Activated CD4-positive, alpha-beta T cell treated with anti-CD3 and anti-CD28 coated beads, Interleukin-2, Interleukin-4, amounts not matched to agents 100 ng/mL and 50 ng/mL, durations not matched to agents 16 hours and 8 hours (primary cell): ENCODE data around the gene ZNF792.
"Not testable (repeated sequence)": the region's sequence is repeated elsewhere in the genome, so short reads cannot be mapped to it uniquely, and the experiment has no call there.

ENCODE experiments used
- DNase-seq: peaks from one replicate; pipeline ENCODE4 v3.0.0-alpha.2; 2020; ENCODE audit warnings: low spot score

The ZNF792 gene

DNA sequence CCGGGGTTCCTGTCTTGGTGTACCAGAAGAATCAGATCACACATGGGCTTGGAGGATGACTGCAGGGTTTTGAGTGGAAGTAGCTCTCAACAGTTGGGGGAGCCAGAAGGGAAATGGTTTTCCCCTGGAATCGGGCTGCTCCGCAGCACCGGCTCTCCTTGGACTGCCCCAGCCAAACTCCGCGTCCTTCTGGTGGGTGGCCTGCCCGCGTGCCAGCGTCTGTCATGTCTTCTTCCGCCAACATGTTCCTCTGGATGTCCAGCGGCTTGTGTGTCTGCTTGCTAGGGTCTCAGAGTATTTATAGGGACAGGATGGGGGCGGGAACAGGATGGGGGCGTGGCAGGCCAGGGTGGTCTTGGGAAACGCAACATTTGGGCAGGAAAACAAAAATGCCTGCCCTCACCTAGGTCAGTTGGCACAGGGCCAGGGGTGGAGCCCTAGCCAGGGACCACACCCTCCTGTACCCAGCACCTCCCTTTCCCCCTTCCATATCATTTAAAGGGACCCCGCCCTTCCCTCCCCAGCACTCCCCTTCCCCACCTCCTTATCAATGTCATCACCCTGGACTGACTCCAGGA is 38.7 kb downstream of the ZNF792 start:
- no peak for DNase-seq

- not testable (repeated sequence) for DNase-seq
Observed at GRCh38 chr19:34920090-34920786, 43.8 kb downstream of the ZNF792 start.

DNA sequence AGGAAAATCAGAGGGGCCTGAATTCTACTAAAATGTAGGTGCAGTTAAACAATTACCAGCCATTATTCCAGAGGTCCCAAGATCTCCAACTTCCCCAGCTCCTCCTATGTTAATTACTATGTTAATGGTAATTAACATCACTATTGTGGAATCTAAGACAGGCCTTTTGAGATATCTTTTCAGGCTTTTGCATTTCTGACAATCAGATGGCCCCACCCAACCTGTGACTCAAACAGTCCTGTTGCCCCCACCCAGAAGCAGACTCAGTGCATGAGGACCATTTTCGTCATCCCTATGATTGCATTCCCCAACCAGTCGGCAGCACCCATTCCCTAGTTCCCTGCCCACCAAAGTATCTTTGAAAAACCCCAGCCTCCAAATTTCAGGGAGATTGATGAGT is 45.8 kb downstream of the ZNF792 start:
- no peak for DNase-seq

DNA sequence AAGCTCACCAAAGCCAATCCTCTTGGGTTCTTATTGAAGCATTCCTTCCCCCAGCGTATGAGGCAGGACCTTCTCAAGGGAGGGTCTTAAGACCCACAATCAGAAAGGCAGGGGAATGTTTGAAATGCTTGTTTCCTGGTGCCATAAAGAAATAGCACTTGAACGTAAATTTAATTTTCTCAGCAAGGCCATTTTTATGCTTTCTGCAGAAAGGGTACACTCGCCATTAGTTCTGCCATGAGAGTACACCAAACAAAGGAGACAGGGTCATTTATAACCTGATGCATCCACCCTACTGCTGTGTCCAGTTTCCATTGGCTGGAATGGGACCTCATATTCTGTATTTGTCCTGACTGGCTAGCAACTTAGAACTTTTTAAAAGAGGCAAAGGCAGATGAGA is 46.9 kb downstream of the ZNF792 start:
- DNase-seq, result not testable (repeated sequence)

GRCh38 chr19:34910770-34911169 is 53.3 kb downstream of the ZNF792 start:
- DNase-seq, result no peak
